K562 (cell line): ENCODE measurements around the gene ARHGEF6. TPM values are rescaled to one million over a fixed set of nuclear protein-coding genes. Genes with fewer than 3 reads are reported as not detected.

Experiments
- ATAC-seq: fragments of 200-7000 bp; cut with Tn5 transposase; 3 replicates; pipeline ENCODE4 v1.9.1; 2020; ENCODE audit warnings: moderate library complexity
- BruUV-seq: library from RNA; stranded (reverse); fragments of 400-500 nt; replicated peaks from 2 replicates; lab custom pipeline; 2021; lab: Mats Ljungman, UMichigan
- CTCF ChIA-PET: fragments of 300-600 bp; formaldehyde crosslinking; extraction: SDS; loops from one replicate; lab custom pipeline; 2021; ENCODE audit warnings: low intra/inter-chr PET ratio; lab: Yijun Ruan, JAX
- POLR2A ChIA-PET: fragments of 300-600, 350-650 bp; sonication (Branson Sonifier 250); formaldehyde crosslinking; extraction: SDS; loops from one replicate; lab custom pipeline; 2021; ENCODE audit warnings: antibody characterized with exemption, inconsistent platforms; lab: Yijun Ruan, JAX
- DNase-seq, 4 experiments: peaks; one replicate each; pipeline versions ENCODE4 v3.0.0 to v3.0.0-alpha.2; 2011 to 2018; ENCODE audit warnings: low spot score in 3 of 4, mixed read lengths in 3 of 4; ENCODE audit errors: extremely low read depth in 1 of 4
- FAIRE-seq: peaks from 2 replicates; lab custom pipeline; 2011; peaks lifted over from hg19 to GRCh38; lab: Jason Lieb, UNC
- H2AFZ ChIP-seq: 2 replicates; pipeline ENCODE4 v1.6.0; 2011; ENCODE audit warnings: low read depth, low read length, control low read depth, inconsistent platforms
- H3K27ac ChIP-seq: fragments of 200-600 bp; 3 replicates; pipeline ENCODE4 v1.8.0; 2011; ENCODE audit warnings: low read depth, mild to moderate bottlenecking, control low read depth, inconsistent platforms, low read length, moderate library complexity, mixed read lengths; ENCODE audit errors: extremely low read depth
- H3K27me3 ChIP-seq, 2 experiments: fragments of 300-600 bp in 1 of 2; 2 replicates in 1 of 2; 3 replicates in 1 of 2; pipeline versions ENCODE4 v1.6.0 to v1.8.0; 2011; ENCODE audit warnings: inconsistent platforms in 2 of 2, low read length in 2 of 2, mild to moderate bottlenecking in 1 of 2, mixed read lengths in 1 of 2, moderate library complexity in 1 of 2; ENCODE audit not compliant: control insufficient read depth in 2 of 2, insufficient read depth in 2 of 2
- H3K36me3 ChIP-seq: fragments of 300-600 bp; 3 replicates; pipeline ENCODE4 v1.8.0; 2011; ENCODE audit warnings: mild to moderate bottlenecking, low read length, inconsistent platforms; ENCODE audit not compliant: control insufficient read depth, insufficient read depth
- H3K4me1 ChIP-seq, 2 experiments: fragments of 200-600 bp in 1 of 2; replicated peaks in 1 of 2; 2 replicates in 1 of 2; 3 replicates in 1 of 2; pipeline versions ENCODE4 v1.5.1 to v1.8.0; 2011; ENCODE audit warnings: inconsistent platforms in 2 of 2, low read length in 2 of 2, mild to moderate bottlenecking in 1 of 2, mixed read lengths in 1 of 2, moderate library complexity in 1 of 2; ENCODE audit not compliant: control insufficient read depth in 2 of 2, insufficient read depth in 2 of 2
- H3K4me2 ChIP-seq: 2 replicates; pipeline ENCODE4 v1.6.1; 2011; ENCODE audit warnings: low read length, control low read depth, inconsistent platforms, mixed read lengths; ENCODE audit not compliant: insufficient read depth
- H3K4me3 ChIP-seq: fragments of 200-600 bp; sonication (generic), shearing (Covaris generic); 2 replicates; pipeline ENCODE4 v1.5.1; 2016; ENCODE audit warnings: control low read depth, inconsistent platforms
- H3K79me2 ChIP-seq: fragments of 200-600 bp; 3 replicates; pipeline ENCODE4 v1.8.0; 2011; ENCODE audit warnings: low read length, inconsistent platforms; ENCODE audit not compliant: control insufficient read depth, insufficient read depth
- H3K9ac ChIP-seq, 2 experiments: 2 replicates each; pipeline versions ENCODE4 v1.6.0 to v1.6.1; 2011; ENCODE audit warnings: low read depth in 2 of 2, low read length in 2 of 2, control low read depth in 1 of 2, inconsistent platforms in 1 of 2, mild to moderate bottlenecking in 1 of 2, mixed read lengths in 1 of 2; ENCODE audit not compliant: insufficient read depth in 1 of 2
- H3K9me1 ChIP-seq: one replicate; pipeline ENCODE4 v1.6.0; 2011; ENCODE audit warnings: inconsistent platforms, mild to moderate bottlenecking, low read length, moderate library complexity; ENCODE audit not compliant: control insufficient read depth, insufficient read depth
- H3K9me3 ChIP-seq: replicated peaks from 2 replicates; pipeline ENCODE4 v1.5.1; 2011; ENCODE audit warnings: low read depth, low read length, inconsistent platforms; ENCODE audit not compliant: control insufficient read depth, insufficient read depth
- H4K20me1 ChIP-seq: replicated peaks from 2 replicates; pipeline ENCODE4 v1.6.1; 2011; ENCODE audit warnings: low read length, inconsistent platforms, mixed read lengths; ENCODE audit not compliant: control insufficient read depth, insufficient read depth
- CCAR2 ChIP-seq: fragments of 200-400 bp; formaldehyde crosslinking; IDR thresholded peaks from 2 replicates; pipeline ENCODE4 v1.6.1; 2017; ENCODE audit warnings: mild to moderate bottlenecking, low read depth, low read length
- EHMT2 ChIP-seq: fragments of 450-650 bp; IDR thresholded peaks from 2 replicates; pipeline ENCODE4 v1.6.1; 2018; ENCODE audit warnings: antibody characterized with exemption
- GATAD2A ChIP-seq: fragments of 450-650 bp; IDR thresholded peaks from 2 replicates; pipeline ENCODE4 v1.6.1; 2017
- HNRNPLL ChIP-seq: fragments of 200-400 bp; formaldehyde crosslinking; IDR thresholded peaks from 2 replicates; pipeline ENCODE4 v1.6.1; 2017; ENCODE audit warnings: low read length, low read depth, mild to moderate bottlenecking; ENCODE audit not compliant: poor library complexity, severe bottlenecking
- KDM1A ChIP-seq, 2 experiments: fragments of 450-650 bp; IDR thresholded peaks; 2 replicates each; pipeline ENCODE4 v1.6.1; 2016; ENCODE audit warnings: mild to moderate bottlenecking in 2 of 2
- MAFK ChIP-seq: IDR thresholded peaks from 2 replicates; pipeline ENCODE4 v1.6.1; 2011; ENCODE audit warnings: low read length, improper control_type of control experiment
- RFX1 ChIP-seq: fragments of 450-650 bp; IDR thresholded peaks from 2 replicates; pipeline ENCODE4 v1.6.1; 2016; ENCODE audit warnings: mild to moderate bottlenecking, moderate library complexity
- SIN3B ChIP-seq: fragments of 450-650 bp; IDR thresholded peaks from 2 replicates; pipeline ENCODE4 v1.6.1; 2017; ENCODE audit warnings: low read depth, mild to moderate bottlenecking, moderate library complexity
- STAT5A ChIP-seq: IDR thresholded peaks from 2 replicates; pipeline ENCODE4 v1.6.1; 2012; ENCODE audit warnings: low read length, inconsistent platforms, borderline replicate concordance
- STAT5B ChIP-seq: fragments of 250-450 bp; sonication (Bioruptor Pico); IDR thresholded peaks from 2 replicates; pipeline ENCODE4 v1.8.0; 2021; ENCODE audit warnings: mild to moderate bottlenecking, inconsistent platforms
- TBP ChIP-seq: optimal IDR thresholded peaks from 2 replicates; pipeline ENCODE3; 2011; ENCODE audit warnings: low read depth, low read length, improper control_type of control experiment
- TGIF2 ChIP-seq: sonication (generic); formaldehyde crosslinking; IDR thresholded peaks from 2 replicates; pipeline ENCODE4 v1.8.1; 2022; ENCODE audit warnings: mild to moderate bottlenecking, missing genetic modification reagents, moderate library complexity
- ZNF165 ChIP-seq: fragments of 250-450 bp; sonication (Bioruptor Pico); IDR thresholded peaks from 2 replicates; pipeline ENCODE4 v1.4.0; 2020; ENCODE audit warnings: borderline replicate concordance
- ZNF232 ChIP-seq: sonication (generic); formaldehyde crosslinking; IDR thresholded peaks from 2 replicates; pipeline ENCODE4 v1.8.0; 2022; ENCODE audit warnings: mild to moderate bottlenecking, missing genetic modification reagents
- ZNF318 ChIP-seq, 2 experiments: fragments of 450-650 bp; IDR thresholded peaks; 2 replicates each; pipeline ENCODE4 v1.6.1; 2016; ENCODE audit warnings: mild to moderate bottlenecking in 2 of 2, borderline replicate concordance in 1 of 2, low read depth in 1 of 2, moderate library complexity in 1 of 2
- ZNF347 ChIP-seq: fragments of 450-650 bp; formaldehyde crosslinking; IDR thresholded peaks from 2 replicates; pipeline ENCODE4 v1.4.0; 2020; ENCODE audit warnings: low read depth, mild to moderate bottlenecking, moderate library complexity
- WGBS: fragments of 100-300 bp; shearing (Covaris generic); methylation state at CpG from one replicate; pipeline ENCODE4 v1.1.6; 2016; ENCODE audit warnings: low coverage, mixed read lengths; ENCODE audit not compliant: insufficient coverage; ENCODE audit errors: missing lambda C conversion rate; 5-methylcytosine and 5-hydroxymethylcytosine counted together
- in situ Hi-C: fragments of 300-500 bp; cut with MboI; formaldehyde crosslinking; loops from 4 replicates; pipeline ENCODE4 v1.15.0; 2018; ENCODE audit warnings: inconsistent platforms, mixed read lengths
- intact Hi-C: fragments of 100-400 bp; cut with micrococcal nuclease; formaldehyde crosslinking; loops from 2 replicates; pipeline ENCODE4 v1.14.2; 2022
- polyA plus RNA-seq, 8 experiments: library from polyadenylated mRNA; depleted of rRNA in 4 of 8; stranded (reverse) in 5 of 8; unstranded in 3 of 8; fragments of >200 nt; fragmentation: Nextera tagmentation in 2 of 8; fragmentation: Illumina TruSeq in 1 of 8; extraction: Ambion mirVana in 2 of 8; extraction: Trizol in 1 of 8; gene quantifications; 2 replicates each; pipeline versions ENCODE4 v1.2.1 to v1.2.3, GENCODE V29; 2011 to 2014; ENCODE audit warnings: inconsistent platforms in 1 of 8, missing spikeins in 1 of 8
- total RNA-seq, 7 experiments: library from RNA; depleted of rRNA in 6 of 7; stranded (reverse); fragments of >200 nt in 6 of 7; fragmentation: Illumina TruSeq in 2 of 7; extraction: Trizol in 2 of 7; gene quantifications; 2 replicates each; pipeline versions ENCODE4 v1.2.1 to v1.2.3, GENCODE V29; 2011 to 2021; ENCODE audit warnings: low replicate concordance in 1 of 7

Gene ARHGEF6
- total and polyA plus RNA-seq, 9 of the 15 experiments (the other 6 are each of a cell fraction or from before 2014, with no cell fraction given): 2.9 to 22.1 (median 13.3) TPM

GRCh38 chrX:136764206-136764605 lies 16.5 kb downstream of the ARHGEF6 start:
- Histone ChIP-seq H3K36me3 (no peaks in the 10 kb centered on the region; the same call in 2 of the 3 replicates), H4K20me1 (no peaks in the 10 kb centered on the region), H3K79me2 (peaks cover 10% of the 10 kb centered on the region; the same call in 1 of the 3 replicates), H3K27me3 (no peaks in the 10 kb centered on the region), H3K4me2 (no peak overlapping the region), H3K9me1 (no peaks in the 10 kb centered on the region), H3K9me3 (no peaks in the 10 kb centered on the region; the same call in 1 of the 2 replicates), H2AFZ (no peak overlapping the region), H3K27ac (no peak overlapping the region), H3K4me1 (peaks cover 19% of the 10 kb centered on the region in 2 experiments), H3K4me3 (no peak overlapping the region), H3K9ac (no peak overlapping the region)
- WGBS: 79% methylated on average over 5 of the region's 5 CpGs
- DNase-seq (no peak), ATAC-seq (no peak), FAIRE-seq (no peak)
- intact Hi-C loops: no loop called here
- in situ Hi-C loops: no loop called here
- ChIA-PET POLR2A (interaction anchor here (4.0 kb wide), 1 partner anchor 12 kb away, joined by 14 read pairs; no protein-coding TSS in a partner anchor), CTCF (interaction anchor here (0.6 kb wide), 1 partner anchor 56 kb away, joined by 3 read pairs; no protein-coding TSS in a partner anchor)
- BruUV-seq: no TSS peak
- TF ChIP-seq ZNF165 (CRISPR knock-in tag) (no peak), STAT5A (no peak), TBP (no peak), RFX1 (no peak), ZNF347 (CRISPR knock-in tag) (no peak), EHMT2 (no peak), ZNF318 (IDR thresholded peaks at IDR 0.05; ENCODE audit: borderline replicate concordance in 1 of 2, low read depth in 1 of 2) (no peak), SIN3B (no peak), ZNF232 (no peak), MAFK (no peak), CCAR2 (no peak), HNRNPLL (no peak), TGIF2 (CRISPR knock-in tag) (no peak), STAT5B (CRISPR knock-in tag) (no peak), KDM1A (IDR thresholded peaks at IDR 0.05) (no peak), GATAD2A (no peak)
